HEK293 (cell line): Measurements from ENCODE around the gene FRMD4A.

Experiments
- CTCF ChIP-seq: fragments of 450-650 bp; formaldehyde crosslinking; IDR thresholded peaks from 2 replicates; pipeline ENCODE4 v1.5.1; 2016; ENCODE audit warnings: missing biosample characterization, missing genetic modification characterization
- MEIS1 ChIP-seq: sonication (generic); formaldehyde crosslinking; IDR thresholded peaks from 2 replicates; pipeline ENCODE4 v1.8.1; 2022; ENCODE audit warnings: missing genetic modification reagents, mild to moderate bottlenecking, borderline replicate concordance
- ZIC2 ChIP-seq: fragments of 450-650 bp; formaldehyde crosslinking; IDR thresholded peaks from 2 replicates; pipeline ENCODE4 v1.5.1; 2016; ENCODE audit warnings: missing biosample characterization, missing genetic modification characterization
- ZNF24 ChIP-seq: fragments of 450-650 bp; formaldehyde crosslinking; IDR thresholded peaks from 2 replicates; pipeline ENCODE4 v1.5.1; 2016; ENCODE audit warnings: missing biosample characterization, missing genetic modification characterization
- ZNF274 ChIP-seq, 2 experiments: fragments of 200-500 bp in 1 of 2; fragments of 450-650 bp in 1 of 2; sonication (Bioruptor generic) in 1 of 2; formaldehyde crosslinking in 1 of 2; IDR thresholded peaks; 2 replicates each; pipeline versions ENCODE4 v1.5.1 to v1.6.1; 2014 to 2016; ENCODE audit warnings: borderline replicate concordance in 1 of 2, inconsistent platforms in 1 of 2, low read length in 1 of 2, missing biosample characterization in 1 of 2, missing genetic modification characterization in 1 of 2
- ZNF311 ChIP-seq: fragments of 450-650 bp; formaldehyde crosslinking; IDR thresholded peaks from 2 replicates; pipeline ENCODE4 v1.5.1; 2017; ENCODE audit warnings: missing biosample characterization, missing genetic modification characterization, borderline replicate concordance
- ZNF416 ChIP-seq: fragments of 450-650 bp; formaldehyde crosslinking; IDR thresholded peaks from 2 replicates; pipeline ENCODE4 v1.5.1; 2016; ENCODE audit warnings: missing biosample characterization, missing genetic modification characterization
- ZNF473 ChIP-seq: fragments of 450-650 bp; formaldehyde crosslinking; IDR thresholded peaks from 2 replicates; pipeline ENCODE4 v1.5.1; 2017; ENCODE audit warnings: missing biosample characterization, missing genetic modification characterization
- ZNF529 ChIP-seq: fragments of 450-650 bp; formaldehyde crosslinking; IDR thresholded peaks from 2 replicates; pipeline ENCODE4 v1.5.1; 2017; ENCODE audit warnings: missing genetic modification characterization, missing biosample characterization; ENCODE audit not compliant: insufficient replicate concordance

GRCh38 chr10:14048930-14049613 lies 281.7 kb downstream of the FRMD4A start:
- no peak for TF ChIP-seq ZNF473 (tag by site-specific recombination)
- no peak for TF ChIP-seq ZNF416
- no peak for TF ChIP-seq CTCF (tag by site-specific recombination)
- no peak for TF ChIP-seq MEIS1 (CRISPR knock-in tag)
- TF ChIP-seq ZIC2 (tag by site-specific recombination): no peak
- TF ChIP-seq ZNF24 (tag by site-specific recombination): no peak
- no peak for TF ChIP-seq ZNF311
- no peak for TF ChIP-seq ZNF274 (IDR thresholded peaks at IDR 0.05; ENCODE audit: low read length)
- TF ChIP-seq ZNF274 (tag by site-specific recombination; IDR thresholded peaks at IDR 0.05; ENCODE audit: borderline replicate concordance): no peak
- TF ChIP-seq ZNF529 (tag by site-specific recombination): no peak
